Activated naive CD8-positive, alpha-beta T cell treated with anti-CD3 and anti-CD28 coated beads, Interleukin-2, amount 50 U/mL, for 24 hours (primary cell): ENCODE results near the gene NGDN.

Source experiments
- ATAC-seq: fragments of 150-1000 bp; cut with Tn5 transposase; one replicate; pipeline ENCODE4 v1.10.0; 2021
- DNase-seq: peaks from one replicate; pipeline ENCODE4 v3.0.0; 2021
- H3K27ac Mint-ChIP-seq: one replicate; pipeline ENCODE4 v1.8.0; 2021; ENCODE audit warnings: mild to moderate bottlenecking, mixed read lengths
- H3K27me3 Mint-ChIP-seq: one replicate; pipeline ENCODE4 v1.8.0; 2021; ENCODE audit warnings: mixed read lengths
- H3K36me3 Mint-ChIP-seq: one replicate; pipeline ENCODE4 v1.8.0; 2021; ENCODE audit warnings: low read depth, mixed read lengths
- H3K4me1 Mint-ChIP-seq: one replicate; pipeline ENCODE4 v1.8.0; 2021; ENCODE audit warnings: mixed read lengths
- H3K4me3 Mint-ChIP-seq: one replicate; pipeline ENCODE4 v1.8.0; 2021; ENCODE audit warnings: mild to moderate bottlenecking, moderate library complexity, mixed read lengths
- H3K9me3 Mint-ChIP-seq: one replicate; pipeline ENCODE4 v1.8.0; 2021; ENCODE audit warnings: mixed read lengths

The NGDN gene

GRCh38 chr14:23517650-23518326 lies 48.3 kb downstream of the NGDN start:
- no peak for DNase-seq
- Mint-ChIP-seq H3K4me3 (no peak overlapping the region), H3K9me3 (no peaks in the 10 kb centered on the region), H3K36me3 (no peaks in the 10 kb centered on the region), H3K4me1 (no peaks in the 10 kb centered on the region), H3K27ac (no peak overlapping the region), H3K27me3 (no peaks in the 10 kb centered on the region)
- no peak for ATAC-seq

DNA sequence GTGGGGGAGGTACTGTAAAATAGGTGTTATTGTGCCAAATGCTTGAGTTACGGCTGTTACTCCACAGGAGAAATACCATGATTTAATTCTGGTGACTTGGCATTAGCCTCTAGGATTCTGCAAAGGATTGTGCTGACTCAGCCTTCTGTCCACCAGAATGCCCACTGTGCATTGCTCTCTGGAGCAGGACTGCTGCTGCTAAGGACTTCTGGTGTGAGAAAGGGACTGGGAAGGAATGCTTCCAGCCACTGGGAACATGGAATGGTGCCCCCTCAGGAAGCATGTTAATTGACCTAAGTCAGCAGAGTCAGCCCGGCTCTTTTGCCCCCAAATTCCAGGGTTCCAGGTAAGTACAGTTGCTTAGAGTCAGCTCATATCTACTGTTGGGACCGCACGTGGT lies 49.2 kb downstream of the NGDN start:
- no peaks in the 10 kb centered on the region for H3K36me3 Mint-ChIP-seq
- H3K9me3 Mint-ChIP-seq: no peaks in the 10 kb centered on the region
- no peaks in the 10 kb centered on the region for H3K27me3 Mint-ChIP-seq
- no peaks in the 10 kb centered on the region for H3K4me1 Mint-ChIP-seq
- ATAC-seq: no peak
- DNase-seq: no peak
- no peak overlapping the region for H3K4me3 Mint-ChIP-seq
- H3K27ac Mint-ChIP-seq: no peak overlapping the region

DNA sequence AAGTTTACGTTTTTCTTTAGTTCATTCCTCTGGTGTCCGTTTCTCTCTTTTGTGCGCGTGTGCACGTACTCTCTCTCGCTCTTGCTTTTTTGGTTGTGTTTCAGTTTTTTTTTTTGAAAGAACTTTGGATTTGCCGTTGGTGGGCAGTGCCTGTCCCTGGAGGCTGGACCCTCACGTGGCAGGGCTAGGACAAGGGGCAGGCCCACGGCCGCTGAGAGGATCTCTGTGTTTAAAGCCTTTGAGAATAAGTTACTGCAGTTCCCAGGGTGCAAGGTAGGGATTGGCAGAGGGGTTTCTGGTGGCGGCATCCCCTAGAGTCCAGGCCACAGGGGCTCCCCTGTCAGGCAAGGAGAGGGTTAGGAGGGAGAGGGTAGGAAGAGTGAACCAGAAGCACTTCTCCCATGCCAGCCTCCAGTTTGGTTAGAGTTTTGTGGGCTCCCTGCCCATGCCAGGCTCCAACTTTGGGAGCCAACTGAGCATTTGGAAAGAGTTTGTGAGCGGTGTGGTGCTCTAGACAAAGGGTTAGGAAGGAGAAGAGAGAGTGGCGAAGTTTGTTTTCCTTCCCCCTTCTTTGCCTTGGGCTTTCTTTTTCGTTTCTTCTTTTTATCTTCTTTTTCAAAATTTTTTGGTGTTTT lies 51.5 kb downstream of the NGDN start:
- no peak for ATAC-seq
- no peaks in the 10 kb centered on the region for H3K9me3 Mint-ChIP-seq
- no peak overlapping the region for H3K27ac Mint-ChIP-seq

DNA sequence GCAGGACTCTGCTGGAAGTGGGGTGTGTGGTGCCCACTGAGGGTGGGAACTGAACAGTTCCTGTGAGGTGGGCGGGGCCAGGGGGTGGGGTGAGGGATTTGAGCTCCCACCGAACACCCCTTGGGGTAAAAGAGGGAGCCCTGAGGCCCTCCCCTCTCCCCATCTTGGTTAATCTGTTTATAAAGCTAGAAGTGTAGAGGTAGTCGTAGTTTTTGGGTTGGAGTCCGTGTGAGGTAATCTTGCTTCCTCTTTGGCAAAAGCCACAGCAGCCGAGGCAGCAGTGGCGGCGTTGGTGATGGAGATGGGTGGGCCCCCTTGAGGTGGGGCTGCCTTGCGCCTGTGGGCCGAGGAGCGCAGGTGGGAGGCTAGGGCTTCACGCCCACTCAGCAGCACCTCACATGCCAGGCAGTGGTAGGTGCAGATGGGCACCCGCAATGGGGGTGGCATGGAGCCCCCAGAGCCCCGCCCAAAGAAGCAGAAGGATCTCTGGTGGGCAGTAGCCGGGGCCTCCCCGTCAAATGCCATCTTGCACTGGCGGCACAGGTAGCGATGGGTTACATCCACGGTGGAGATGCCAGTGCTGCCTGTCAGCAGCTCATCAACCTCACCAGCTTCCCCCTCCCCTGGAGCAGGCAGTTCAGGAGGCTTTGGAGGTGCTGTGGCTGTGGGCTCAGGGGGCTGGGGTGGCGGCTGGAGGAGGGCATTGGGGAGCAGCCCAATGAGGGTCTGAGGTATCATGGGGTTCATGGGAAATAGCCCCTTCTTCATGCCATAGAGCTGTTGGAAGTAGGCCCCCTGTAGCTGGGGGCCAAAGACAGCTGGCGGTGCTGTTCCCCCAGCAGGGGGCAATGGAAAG lies 52.5 kb downstream of the NGDN start:
- Mint-ChIP-seq H3K4me1 (no peaks in the 10 kb centered on the region), H3K4me3 (no peak overlapping the region), H3K27ac (no peak overlapping the region), H3K9me3 (no peaks in the 10 kb centered on the region), H3K36me3 (no peaks in the 10 kb centered on the region), H3K27me3 (no peaks in the 10 kb centered on the region)
- ATAC-seq (no peak), DNase-seq (no peak)

More for the DNA sequence above, 51.5 kb downstream of the NGDN start:
- Mint-ChIP-seq H3K4me3 (no peak overlapping the region), H3K4me1 (no peaks in the 10 kb centered on the region), H3K27me3 (no peaks in the 10 kb centered on the region), H3K36me3 (no peaks in the 10 kb centered on the region)
- DNase-seq: no peak

DNA sequence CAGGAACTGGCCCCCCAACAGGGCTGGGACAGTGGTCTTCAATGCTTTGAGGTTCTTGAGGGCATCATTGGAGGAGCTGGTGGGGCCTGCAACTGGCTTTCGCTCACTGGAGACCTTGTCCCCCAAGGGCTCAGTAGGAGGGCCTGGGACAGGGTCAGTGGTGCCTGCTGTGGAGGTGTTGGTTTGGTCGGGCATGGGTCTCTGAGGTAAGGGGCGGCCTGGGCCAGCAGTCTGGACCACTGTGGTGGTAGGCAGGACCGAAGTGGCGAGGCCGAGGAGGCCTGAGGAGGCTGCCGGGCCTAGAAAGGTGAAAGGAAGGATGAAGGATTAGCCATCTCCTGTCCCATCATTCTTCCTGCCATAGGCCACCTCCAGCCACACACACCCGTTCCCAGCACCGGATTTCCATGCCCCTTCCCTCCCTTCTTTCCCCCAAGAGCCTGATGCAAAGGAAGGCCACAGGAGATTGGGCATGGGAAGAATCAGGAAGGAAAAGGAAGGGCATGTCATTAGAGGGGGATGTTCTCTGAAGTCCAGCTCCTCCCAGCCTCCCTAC lies 53.2 kb downstream of the NGDN start:
- Mint-ChIP-seq H3K36me3 (no peaks in the 10 kb centered on the region), H3K27me3 (no peaks in the 10 kb centered on the region), H3K27ac (no peak overlapping the region), H3K4me1 (no peaks in the 10 kb centered on the region), H3K4me3 (no peak overlapping the region), H3K9me3 (no peaks in the 10 kb centered on the region)
- DNase-seq (no peak), ATAC-seq (no peak)

GRCh38 chr14:23523229-23524016 lies 53.9 kb downstream of the NGDN start:
- DNase-seq: no peak
- no peak overlapping the region for H3K4me3 Mint-ChIP-seq
- no peaks in the 10 kb centered on the region for H3K4me1 Mint-ChIP-seq
- no peaks in the 10 kb centered on the region for H3K36me3 Mint-ChIP-seq
- no peak for ATAC-seq
- no peaks in the 10 kb centered on the region for H3K27me3 Mint-ChIP-seq
- no peaks in the 10 kb centered on the region for H3K9me3 Mint-ChIP-seq
- H3K27ac Mint-ChIP-seq: no peak overlapping the region

- H3K27me3 Mint-ChIP-seq: no peaks in the 10 kb centered on the region
- ATAC-seq (no peak), DNase-seq (no peak)
- H3K9me3 Mint-ChIP-seq: no peaks in the 10 kb centered on the region
- H3K27ac Mint-ChIP-seq: no peak overlapping the region
- H3K4me3 Mint-ChIP-seq: no peak overlapping the region
- no peaks in the 10 kb centered on the region for H3K4me1 Mint-ChIP-seq
- H3K36me3 Mint-ChIP-seq: no peaks in the 10 kb centered on the region
These were observed 55.5 kb downstream of the NGDN start for GRCh38 chr14:23524954-23525353.

DNA sequence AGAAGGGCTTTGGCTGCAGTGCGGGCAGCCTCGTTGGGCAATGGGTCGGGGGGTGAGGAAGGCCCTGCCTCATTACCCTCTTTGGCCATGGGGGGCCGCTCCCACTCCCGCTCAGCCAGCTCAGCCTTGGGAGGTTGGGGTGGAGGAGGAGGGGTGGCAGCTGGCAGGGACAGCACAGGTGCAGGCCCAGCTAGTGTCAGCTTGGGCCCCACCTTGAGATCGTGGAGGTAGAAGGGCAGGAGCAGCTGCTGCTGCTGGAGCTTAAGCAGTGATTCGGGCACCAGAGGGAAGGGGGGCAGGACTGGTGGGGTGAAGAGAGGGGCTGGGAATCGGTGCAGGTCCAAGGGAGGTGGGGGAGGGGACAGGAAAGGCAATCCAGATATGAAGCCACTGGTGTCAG lies 56.1 kb downstream of the NGDN start:
- no peak for DNase-seq
- H3K9me3 Mint-ChIP-seq: no peaks in the 10 kb centered on the region
- no peak for ATAC-seq
- no peaks in the 10 kb centered on the region for H3K36me3 Mint-ChIP-seq
- H3K27me3 Mint-ChIP-seq: no peaks in the 10 kb centered on the region
- H3K27ac Mint-ChIP-seq: no peak overlapping the region
- no peak overlapping the region for H3K4me3 Mint-ChIP-seq
- H3K4me1 Mint-ChIP-seq: no peaks in the 10 kb centered on the region
